Measurements from ENCODE around the gene CEBPZOS.

DNA sequence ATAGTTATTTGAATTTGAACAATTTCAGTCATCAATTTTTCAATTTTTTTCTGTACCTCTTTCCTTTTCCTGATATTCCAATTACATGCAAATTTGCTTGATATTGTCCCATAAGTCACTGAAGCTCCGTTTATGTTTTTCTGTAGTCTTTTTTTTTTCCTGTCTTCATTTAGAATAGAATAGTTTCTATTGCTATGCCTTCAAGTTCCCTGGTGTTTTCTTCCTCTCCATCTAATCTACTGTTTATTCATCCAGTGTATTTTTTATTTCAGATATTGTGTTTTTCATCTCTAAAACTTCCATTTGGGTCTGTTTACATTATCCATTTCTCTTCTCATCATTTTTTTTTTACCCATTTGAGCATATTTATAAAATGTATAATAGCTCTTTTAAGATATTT lies 31.5 kb upstream of the CEBPZOS start:
- no peak for TF ChIP-seq POLR2A (IDR thresholded peaks at IDR 0.05)
- TF ChIP-seq, protein P1, sequence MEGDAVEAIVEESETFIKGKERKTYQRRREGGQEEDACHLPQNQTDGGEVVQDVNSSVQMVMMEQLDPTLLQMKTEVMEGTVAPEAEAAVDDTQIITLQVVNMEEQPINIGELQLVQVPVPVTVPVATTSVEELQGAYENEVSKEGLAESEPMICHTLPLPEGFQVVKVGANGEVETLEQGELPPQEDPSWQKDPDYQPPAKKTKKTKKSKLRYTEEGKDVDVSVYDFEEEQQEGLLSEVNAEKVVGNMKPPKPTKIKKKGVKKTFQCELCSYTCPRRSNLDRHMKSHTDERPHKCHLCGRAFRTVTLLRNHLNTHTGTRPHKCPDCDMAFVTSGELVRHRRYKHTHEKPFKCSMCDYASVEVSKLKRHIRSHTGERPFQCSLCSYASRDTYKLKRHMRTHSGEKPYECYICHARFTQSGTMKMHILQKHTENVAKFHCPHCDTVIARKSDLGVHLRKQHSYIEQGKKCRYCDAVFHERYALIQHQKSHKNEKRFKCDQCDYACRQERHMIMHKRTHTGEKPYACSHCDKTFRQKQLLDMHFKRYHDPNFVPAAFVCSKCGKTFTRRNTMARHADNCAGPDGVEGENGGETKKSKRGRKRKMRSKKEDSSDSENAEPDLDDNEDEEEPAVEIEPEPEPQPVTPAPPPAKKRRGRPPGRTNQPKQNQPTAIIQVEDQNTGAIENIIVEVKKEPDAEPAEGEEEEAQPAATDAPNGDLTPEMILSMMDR (IDR thresholded peaks at IDR 0.05): no peak
